ENCODE measurements around the gene NXNL1.
"Not testable (repeated sequence)": the region's sequence is repeated elsewhere in the genome, so short reads cannot be mapped to it uniquely, and the experiment has no call there.

Gene NXNL1

DNA sequence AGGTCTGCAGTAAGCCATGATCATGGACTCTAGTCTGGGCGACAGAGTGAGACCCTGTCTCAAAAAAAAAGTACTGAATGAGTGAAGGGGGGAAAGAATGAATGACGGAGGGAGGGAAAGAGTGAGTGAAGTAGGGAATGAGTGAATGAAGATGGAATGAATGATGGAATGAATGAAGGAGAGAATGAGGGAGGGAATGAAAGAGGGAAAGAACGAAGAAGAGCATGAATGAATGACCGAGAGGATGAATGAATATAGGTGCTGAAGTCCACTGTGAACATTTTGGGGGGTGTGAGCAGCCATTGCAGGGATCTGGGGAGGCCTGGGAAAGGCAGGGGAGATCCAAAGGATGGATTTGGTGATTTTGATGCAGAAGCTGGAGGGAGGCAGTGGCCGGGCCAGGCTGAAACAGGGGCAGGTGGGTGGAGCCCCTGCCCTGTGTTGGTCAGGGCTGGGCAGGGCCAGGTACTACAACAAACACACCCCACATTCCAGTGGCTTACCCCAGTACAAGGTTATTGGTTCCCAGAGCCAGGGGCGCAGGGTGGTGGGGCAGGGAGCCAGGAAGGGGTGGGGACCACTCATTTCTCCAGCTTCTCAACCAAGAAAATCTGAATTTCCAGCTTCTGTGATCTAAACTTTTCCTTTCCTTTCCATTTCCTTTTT, 23.9 kb upstream of the NXNL1 start:
- DNase-seq, result no peak

GRCh38 chr19:17483605-17484002, 22.9 kb upstream of the NXNL1 start:
- no peak for DNase-seq

- DNase-seq, result no peak
These were observed 22.3 kb upstream of the NXNL1 start for GRCh38 chr19:17482877-17483604.

- no peak for DNase-seq
These were observed 21.3 kb upstream of the NXNL1 start for GRCh38 chr19:17481986-17482385.

- DNase-seq, result no peak
These were observed 18.6 kb upstream of the NXNL1 start for GRCh38 chr19:17479325-17479791.

DNA sequence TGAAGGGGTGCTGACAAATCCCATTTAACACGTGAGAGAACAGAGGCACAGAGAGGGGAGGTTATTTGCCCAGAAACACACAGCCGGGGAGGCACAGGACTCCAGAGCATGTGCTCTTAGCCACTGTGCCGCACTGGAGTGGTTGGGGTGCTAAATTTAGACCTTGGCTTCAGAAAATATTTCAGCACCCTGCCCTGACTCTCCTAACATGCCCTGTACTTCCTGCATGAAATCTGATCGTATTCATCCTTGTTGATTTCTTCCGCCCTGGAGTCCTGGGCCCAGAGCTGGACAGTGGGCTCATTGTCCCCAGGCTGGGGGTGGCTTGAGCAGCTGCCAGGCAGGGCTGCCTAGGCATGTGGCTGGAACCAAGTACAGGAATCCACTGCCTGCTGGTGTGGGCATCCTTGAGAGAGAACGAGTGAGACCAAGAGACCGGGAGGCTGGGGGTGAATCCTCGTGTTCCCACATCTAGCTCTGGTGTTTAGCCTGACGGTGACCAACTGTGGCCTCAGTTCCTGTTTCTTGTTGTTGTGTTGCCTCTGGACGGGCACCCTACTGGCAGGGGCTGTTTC, 14.9 kb upstream of the NXNL1 start:
- DNase-seq, result peak; percentile 29

- not testable (repeated sequence) for DNase-seq
These were observed 14.3 kb upstream of the NXNL1 start for GRCh38 chr19:17475011-17475540.

- DNase-seq, result peak; percentile 76
These were observed 12.3 kb upstream of the NXNL1 start for GRCh38 chr19:17473041-17473440.

GRCh38 chr19:17471410-17472125, 10.8 kb upstream of the NXNL1 start:
- no peak for DNase-seq

DNA sequence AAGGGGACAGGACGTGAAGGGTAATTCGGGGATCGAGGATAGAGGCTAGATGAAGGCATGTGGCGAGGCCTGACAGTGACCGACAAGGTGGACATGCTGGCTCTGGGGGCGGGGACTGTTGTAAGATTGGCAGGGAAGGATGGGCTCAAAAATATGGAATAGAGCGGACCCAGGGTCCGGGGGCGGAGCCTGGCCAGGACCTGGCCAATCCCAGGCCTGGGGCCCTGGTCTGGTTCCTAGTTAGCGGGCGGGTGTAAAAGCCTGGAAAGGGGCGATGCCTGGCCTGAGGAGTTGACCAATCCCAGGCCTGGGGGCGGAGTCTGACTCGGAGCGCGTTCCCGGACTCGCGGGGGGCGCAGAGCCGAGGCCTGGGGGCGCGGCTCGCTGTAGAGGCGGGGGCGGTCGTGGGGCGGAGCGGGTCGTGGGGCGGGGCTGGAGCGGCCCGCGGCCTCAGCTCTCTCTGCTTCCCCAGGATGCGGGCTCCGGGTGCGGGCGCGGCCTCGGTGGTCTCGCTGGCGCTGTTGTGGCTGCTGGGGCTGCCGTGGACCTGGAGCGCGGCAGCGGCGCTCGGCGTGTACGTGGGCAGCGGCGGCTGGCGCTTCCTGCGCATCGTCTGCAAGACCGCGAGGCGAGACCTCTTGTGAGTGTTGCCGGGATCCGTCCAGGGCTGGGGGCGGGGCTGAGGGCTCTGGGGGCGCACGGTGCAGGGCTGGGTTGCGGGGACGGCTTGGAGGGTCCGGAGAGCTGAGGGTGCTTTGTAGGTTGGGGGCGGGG, 9.5 kb upstream of the NXNL1 start, which contains the start of gene SLC27A1:
Gene SLC27A1, plus strand, starts transcription at position 457 of the 774 bp plus-strand sequence. Its CDS starts 17 bp downstream, at position 474.
- DNase-seq, result peak; percentile 100

DNA sequence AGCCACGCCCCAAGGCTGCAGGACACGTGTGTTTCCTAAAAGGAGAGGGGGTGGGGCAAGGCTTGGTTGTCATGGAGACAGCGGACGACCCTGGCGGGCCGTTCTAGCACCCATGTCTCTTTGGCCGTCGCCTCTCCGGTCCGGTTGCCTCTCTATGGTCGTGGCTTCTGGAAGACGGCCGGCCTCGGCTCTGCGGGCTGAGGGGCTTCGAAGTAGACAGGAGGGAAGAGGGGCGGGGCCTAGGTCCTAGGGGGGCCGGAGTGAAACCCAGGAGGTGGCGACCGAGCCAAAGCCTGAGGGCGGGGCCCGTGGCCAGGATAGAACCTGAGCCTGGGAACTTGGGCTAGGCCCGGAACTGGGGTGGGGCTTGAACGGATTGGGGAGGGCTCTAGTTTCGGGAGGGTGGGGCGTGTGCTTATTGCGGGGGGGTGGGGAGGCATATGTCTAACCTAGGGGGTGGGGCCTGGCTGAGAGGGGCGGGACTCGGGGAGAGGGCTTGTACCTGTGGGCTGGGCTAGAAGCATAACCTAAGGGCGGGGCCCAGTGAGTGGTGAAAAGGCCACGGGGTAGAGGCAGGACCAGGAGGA, 8.8 kb upstream of the NXNL1 start:
- peak; percentile 97 for DNase-seq

DNA sequence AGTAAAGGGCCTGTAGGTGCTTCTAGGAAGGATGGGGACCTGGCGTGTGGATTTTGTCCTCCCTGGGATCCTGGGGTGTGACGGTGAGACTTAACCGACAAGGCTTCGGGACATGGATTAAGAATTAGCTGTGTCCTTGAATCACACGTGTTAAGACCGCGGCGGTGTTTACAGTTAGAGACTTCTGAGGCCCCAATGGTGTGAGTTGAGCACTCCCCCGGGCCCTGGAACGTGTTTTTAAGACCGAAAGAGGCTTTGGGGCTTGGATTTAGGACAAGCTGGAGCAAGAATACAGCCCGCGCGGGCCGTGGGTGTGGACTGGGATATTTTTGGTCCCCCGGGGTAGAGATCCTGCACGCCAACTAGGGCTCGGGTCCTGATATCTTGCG, 8.4 kb upstream of the NXNL1 start:
- no peak for DNase-seq

GRCh38 chr19:17468302-17469091, 7.8 kb upstream of the NXNL1 start:
- DNase-seq, result no peak

DNA sequence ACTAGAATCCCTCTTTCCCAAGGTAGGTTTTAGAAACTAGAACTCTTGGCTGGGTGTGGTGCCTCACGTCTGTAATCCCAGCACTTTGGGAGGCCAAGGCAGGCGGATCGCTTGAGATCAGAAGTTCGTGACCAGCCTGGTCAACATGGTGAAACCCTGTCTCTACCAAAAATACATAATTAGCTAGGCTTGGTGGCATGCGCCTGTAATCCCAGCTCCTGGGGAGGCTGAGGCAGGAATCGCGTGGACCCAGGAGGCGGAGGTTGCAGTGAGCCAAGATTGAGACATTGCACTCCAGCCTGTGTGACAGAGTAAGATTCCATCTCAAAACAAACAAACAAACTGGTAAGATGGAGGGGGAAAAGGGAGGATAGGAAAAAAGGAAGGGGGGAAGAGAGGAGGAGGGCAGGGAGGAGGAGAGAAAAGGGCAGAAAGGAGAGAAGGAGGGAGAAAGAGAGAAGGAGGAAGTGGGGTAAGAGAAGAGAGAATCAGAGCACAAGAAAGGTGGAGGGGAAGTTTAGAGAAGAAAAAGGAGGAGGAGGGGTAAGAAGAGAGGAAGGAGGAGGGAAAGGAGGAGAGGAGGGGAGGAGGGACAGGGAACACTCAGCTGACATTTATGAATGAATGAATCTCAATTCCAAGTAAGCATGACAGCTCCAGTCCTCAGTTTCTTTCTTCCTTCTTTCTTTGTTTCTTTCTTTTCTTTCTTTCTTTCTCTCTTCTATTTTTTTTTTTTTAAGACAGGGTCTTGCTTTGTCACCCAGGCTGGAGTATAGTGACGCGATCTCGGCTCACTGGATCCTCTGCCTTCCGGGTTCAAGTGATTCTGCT, 7.0 kb upstream of the NXNL1 start:
- no peak for DNase-seq

GRCh38 chr19:17466487-17466850, 5.7 kb upstream of the NXNL1 start:
- DNase-seq, result no peak

GRCh38 chr19:17458970-17459369, 1.8 kb downstream of the NXNL1 start:
- DNase-seq, result no peak

DNA sequence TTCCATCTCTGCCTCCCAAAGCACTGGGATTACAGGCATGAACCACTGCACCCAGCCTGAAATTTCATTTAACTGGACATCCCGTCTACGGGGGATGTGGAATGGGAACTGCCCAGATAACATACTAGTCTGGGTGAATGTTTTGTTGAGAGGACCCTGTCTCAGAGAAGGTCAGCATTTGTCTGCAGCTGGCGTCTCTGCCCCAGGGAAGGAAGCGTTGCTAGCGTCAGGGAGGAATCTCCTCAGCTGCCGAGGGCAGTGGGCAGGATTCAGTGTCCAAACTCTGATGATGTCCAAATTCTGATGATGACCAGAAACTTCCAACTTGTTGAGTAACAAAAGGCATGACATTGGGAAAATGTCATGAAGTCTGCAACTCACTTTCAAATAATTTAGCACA, 3.1 kb downstream of the NXNL1 start:
- no peak for DNase-seq

- DNase-seq, result no peak
These were observed 4.6 kb downstream of the NXNL1 start for GRCh38 chr19:17456127-17456526.

GRCh38 chr19:17455308-17456123, 5.2 kb downstream of the NXNL1 start:
- no peak for DNase-seq

All from hematopoietic multipotent progenitor cell treated with erythropoietin and hydrocortisone succinate and interleukin-3 and kit ligand, for 4 days (in vitro differentiated cells).